Measurements from ENCODE around the gene MYO1B. TPM values are rescaled to one million over a fixed set of nuclear protein-coding genes. Genes with fewer than 3 reads are reported as not detected.

Gene MYO1B
- total RNA-seq, 1 experiment from 2014 or later, result 93.0 TPM

- no TSS peak for BruUV-seq (replicated peaks)
- CTCF ChIA-PET, result no interaction called here
- Histone ChIP-seq H3K9me2 (replicated peaks; ENCODE audit: low read length) (no peaks in the 10 kb centered on the region), H3K27me3 (ENCODE audit: low read length) (no peaks in the 10 kb centered on the region), H3K4me2 (ENCODE audit: low read length) (no peak overlapping the region), H3F3A (ENCODE audit: low read length, unreplicated experiment) (no peaks in the 10 kb centered on the region), H3K9ac (ENCODE audit: low read length) (no peak overlapping the region), H2AFZ (ENCODE audit: low read length) (no peak overlapping the region), H3K27ac (ENCODE audit: low read length) (no peak overlapping the region), H3K36me3 (ENCODE audit: low read depth, low read length) (peaks cover 15% of the 10 kb centered on the region; the same call in 1 of the 2 replicates), H3K9me3 (ENCODE audit: low read length) (no peaks in the 10 kb centered on the region), H3K4me3 (ENCODE audit: low read length) (no peak overlapping the region), H4K20me1 (ENCODE audit: low read length) (peaks cover 8% of the 10 kb centered on the region), H3K79me2 (ENCODE audit: low read length) (peaks cover 83% of the 10 kb centered on the region), H3K4me1 (ENCODE audit: insufficient read depth, low read length) (no peaks in the 10 kb centered on the region)
- intact Hi-C loops (cut with micrococcal nuclease), result no loop called here
- DNase-seq, result no peak
- TF ChIP-seq, protein P1, sequence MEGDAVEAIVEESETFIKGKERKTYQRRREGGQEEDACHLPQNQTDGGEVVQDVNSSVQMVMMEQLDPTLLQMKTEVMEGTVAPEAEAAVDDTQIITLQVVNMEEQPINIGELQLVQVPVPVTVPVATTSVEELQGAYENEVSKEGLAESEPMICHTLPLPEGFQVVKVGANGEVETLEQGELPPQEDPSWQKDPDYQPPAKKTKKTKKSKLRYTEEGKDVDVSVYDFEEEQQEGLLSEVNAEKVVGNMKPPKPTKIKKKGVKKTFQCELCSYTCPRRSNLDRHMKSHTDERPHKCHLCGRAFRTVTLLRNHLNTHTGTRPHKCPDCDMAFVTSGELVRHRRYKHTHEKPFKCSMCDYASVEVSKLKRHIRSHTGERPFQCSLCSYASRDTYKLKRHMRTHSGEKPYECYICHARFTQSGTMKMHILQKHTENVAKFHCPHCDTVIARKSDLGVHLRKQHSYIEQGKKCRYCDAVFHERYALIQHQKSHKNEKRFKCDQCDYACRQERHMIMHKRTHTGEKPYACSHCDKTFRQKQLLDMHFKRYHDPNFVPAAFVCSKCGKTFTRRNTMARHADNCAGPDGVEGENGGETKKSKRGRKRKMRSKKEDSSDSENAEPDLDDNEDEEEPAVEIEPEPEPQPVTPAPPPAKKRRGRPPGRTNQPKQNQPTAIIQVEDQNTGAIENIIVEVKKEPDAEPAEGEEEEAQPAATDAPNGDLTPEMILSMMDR (conservative IDR thresholded peaks at IDR 0.05; ENCODE audit: low read depth, low read length), result no peak
- TF ChIP-seq EZH2phosphoT487 (IDR thresholded peaks at IDR 0.05; ENCODE audit: borderline replicate concordance, low read length) (no peak), EZH2 (IDR thresholded peaks at IDR 0.05; ENCODE audit: low read length, unreplicated experiment) (no peak)
- POLR2A ChIA-PET (ENCODE audit: unreplicated experiment), result no interaction called here
- no peak for ATAC-seq
Observed at GRCh38 chr2:191276792-191277465, 31.7 kb downstream of the MYO1B start.

GRCh38 chr2:191280290-191280689 is 35.1 kb downstream of the MYO1B start:
- H2AFZ ChIP-seq (ENCODE audit: low read length), result no peak overlapping the region
- no peaks in the 10 kb centered on the region for H3F3A ChIP-seq (ENCODE audit: low read length, unreplicated experiment)
- peaks cover 23% of the 10 kb centered on the region; the same call in 1 of the 2 replicates for H3K36me3 ChIP-seq (ENCODE audit: low read depth, low read length)
- H3K9me3 ChIP-seq (ENCODE audit: low read length), result no peaks in the 10 kb centered on the region
- no peak overlapping the region for H3K9ac ChIP-seq (ENCODE audit: low read length)
- no peak for ATAC-seq
- POLR2A ChIA-PET (ENCODE audit: unreplicated experiment), result no interaction called here
- TF ChIP-seq EZH2phosphoT487 (IDR thresholded peaks at IDR 0.05; ENCODE audit: borderline replicate concordance, low read length), result no peak
- TF ChIP-seq, protein P1 (conservative IDR thresholded peaks at IDR 0.05; ENCODE audit: low read depth, low read length), result no peak
- no peak for TF ChIP-seq EZH2 (IDR thresholded peaks at IDR 0.05; ENCODE audit: low read length, unreplicated experiment)
- H3K79me2 ChIP-seq (ENCODE audit: low read length), result peaks cover 73% of the 10 kb centered on the region
- H3K4me2 ChIP-seq (ENCODE audit: low read length), result no peak overlapping the region
- no peak overlapping the region for H3K4me3 ChIP-seq (ENCODE audit: low read length)
- H3K27me3 ChIP-seq (ENCODE audit: low read length), result no peaks in the 10 kb centered on the region
- DNase-seq, result no peak
- CTCF ChIA-PET, result no interaction called here
- no peak overlapping the region for H3K27ac ChIP-seq (ENCODE audit: low read length)
- BruUV-seq (replicated peaks), result no TSS peak
- 0 out of 2 replicates have a peak, but pooled peaks cover 6% of the 10 kb centered on the region for H4K20me1 ChIP-seq (ENCODE audit: low read length)
- no peaks in the 10 kb centered on the region for H3K9me2 ChIP-seq (replicated peaks; ENCODE audit: low read length)
- H3K4me1 ChIP-seq (ENCODE audit: insufficient read depth, low read length), result no peaks in the 10 kb centered on the region
- intact Hi-C loops (cut with micrococcal nuclease), result no loop called here

Data from PC-3 (cell line).